Fibroblast of lung (primary cell): ENCODE measurements around the gene AFAP1L1.

ENCODE experiments used
- EZH2 ChIP-seq: IDR thresholded peaks from 2 replicates; pipeline ENCODE4 v1.5.1; 2012; ENCODE audit warnings: low read length, control low read depth, mild to moderate bottlenecking; ENCODE audit errors: missing control alignments
- TF ChIP-seq, protein P1 (sequence below), 2 donors: IDR thresholded peaks in 1 of 2; conservative IDR thresholded peaks in 1 of 2; 1 replicate in 1 of 2; 2 replicates in 1 of 2; pipeline ENCODE4 v1.5.1; 2011 to 2012; ENCODE audit warnings: low read length in 2 of 2, control low read depth in 1 of 2, inconsistent platforms in 1 of 2, low read depth in 1 of 2, mild to moderate bottlenecking in 1 of 2

DNA sequence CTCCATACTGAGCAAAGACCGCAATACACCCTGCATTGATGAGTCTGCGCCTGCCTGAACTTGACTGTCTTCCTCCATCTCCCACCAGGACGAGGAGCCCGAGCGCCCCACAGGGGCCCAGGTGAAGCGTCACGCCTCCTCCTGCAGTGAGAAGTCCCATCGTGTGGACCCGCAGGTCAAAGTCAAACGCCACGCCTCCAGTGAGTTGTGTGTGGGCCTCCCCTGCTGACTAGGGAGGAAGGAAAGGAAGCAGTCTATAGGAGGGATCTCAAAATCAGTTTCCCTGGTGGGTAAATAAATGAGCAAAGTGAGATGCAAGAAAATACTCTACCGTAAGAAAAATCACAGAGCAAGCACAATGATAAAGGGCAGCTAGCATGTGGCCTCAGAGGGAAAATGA lies 50.9 kb downstream of the AFAP1L1 start:
- TF ChIP-seq, protein P1, sequence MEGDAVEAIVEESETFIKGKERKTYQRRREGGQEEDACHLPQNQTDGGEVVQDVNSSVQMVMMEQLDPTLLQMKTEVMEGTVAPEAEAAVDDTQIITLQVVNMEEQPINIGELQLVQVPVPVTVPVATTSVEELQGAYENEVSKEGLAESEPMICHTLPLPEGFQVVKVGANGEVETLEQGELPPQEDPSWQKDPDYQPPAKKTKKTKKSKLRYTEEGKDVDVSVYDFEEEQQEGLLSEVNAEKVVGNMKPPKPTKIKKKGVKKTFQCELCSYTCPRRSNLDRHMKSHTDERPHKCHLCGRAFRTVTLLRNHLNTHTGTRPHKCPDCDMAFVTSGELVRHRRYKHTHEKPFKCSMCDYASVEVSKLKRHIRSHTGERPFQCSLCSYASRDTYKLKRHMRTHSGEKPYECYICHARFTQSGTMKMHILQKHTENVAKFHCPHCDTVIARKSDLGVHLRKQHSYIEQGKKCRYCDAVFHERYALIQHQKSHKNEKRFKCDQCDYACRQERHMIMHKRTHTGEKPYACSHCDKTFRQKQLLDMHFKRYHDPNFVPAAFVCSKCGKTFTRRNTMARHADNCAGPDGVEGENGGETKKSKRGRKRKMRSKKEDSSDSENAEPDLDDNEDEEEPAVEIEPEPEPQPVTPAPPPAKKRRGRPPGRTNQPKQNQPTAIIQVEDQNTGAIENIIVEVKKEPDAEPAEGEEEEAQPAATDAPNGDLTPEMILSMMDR (conservative IDR thresholded peaks at IDR 0.05 in 1 of 2, IDR thresholded peaks at IDR 0.05 in 1 of 2; ENCODE audit: low read depth in 1 of 2, low read length in 2 of 2): no peak
- no peak for TF ChIP-seq EZH2
